Measurements from ENCODE around the gene GALNT18.
A peak's percentile ranks its signal among the peaks of the same experiment; 100 is the strongest.
"Not testable (repeated sequence)": the region's sequence is repeated elsewhere in the genome, so short reads cannot be mapped to it uniquely, and the experiment has no call there.

The GALNT18 gene

GRCh38 chr11:11468954-11469353, 152.9 kb downstream of the GALNT18 start:
- Mint-ChIP-seq H3K4me3 (no peak overlapping the region), H3K27ac (no peak overlapping the region), H3K4me1 (no peaks in the 10 kb centered on the region), H3K27me3 (peaks cover 7% of the 10 kb centered on the region), H3K9me3 (no peaks in the 10 kb centered on the region)
- ATAC-seq, result no peak
- DNase-seq, result no peak

GRCh38 chr11:11467312-11467711, 154.5 kb downstream of the GALNT18 start:
- Mint-ChIP-seq H3K4me1 (no peaks in the 10 kb centered on the region), H3K4me3 (no peak overlapping the region), H3K9me3 (no peaks in the 10 kb centered on the region), H3K27me3 (peaks cover 7% of the 10 kb centered on the region), H3K27ac (no peak overlapping the region)
- ATAC-seq (no peak), DNase-seq (no peak)

GRCh38 chr11:11464555-11464954, 157.2 kb downstream of the GALNT18 start:
- no peak overlapping the region for H3K27ac Mint-ChIP-seq
- no peak for ATAC-seq
- no peak overlapping the region for H3K4me3 Mint-ChIP-seq
- DNase-seq, result no peak
- no peaks in the 10 kb centered on the region for H3K27me3 Mint-ChIP-seq
- no peaks in the 10 kb centered on the region for H3K9me3 Mint-ChIP-seq
- no peaks in the 10 kb centered on the region for H3K4me1 Mint-ChIP-seq

- peak overlapping the region in 1 of 2 donors; percentile 10 for H3K27ac Mint-ChIP-seq
- H3K9me3 Mint-ChIP-seq, result no peaks in the 10 kb centered on the region
- H3K4me3 Mint-ChIP-seq, result no peak overlapping the region
- H3K27me3 Mint-ChIP-seq, result no peaks in the 10 kb centered on the region
- ATAC-seq (no peak), DNase-seq (no peak)
- H3K4me1 Mint-ChIP-seq, result no peaks in the 10 kb centered on the region
These were observed 158.4 kb downstream of the GALNT18 start for GRCh38 chr11:11463405-11463804.

GRCh38 chr11:11461473-11461872, 160.3 kb downstream of the GALNT18 start:
- Mint-ChIP-seq H3K4me3 (no peak overlapping the region), H3K9me3 (no peaks in the 10 kb centered on the region), H3K27ac (peak overlapping the region in 1 of 2 donors; percentile 76), H3K27me3 (no peaks in the 10 kb centered on the region), H3K4me1 (no peaks in the 10 kb centered on the region)
- ATAC-seq, result no peak
- DNase-seq, result no peak

- Mint-ChIP-seq H3K4me1 (no peaks in the 10 kb centered on the region), H3K27ac (no peak overlapping the region), H3K27me3 (no peaks in the 10 kb centered on the region), H3K9me3 (no peaks in the 10 kb centered on the region), H3K4me3 (no peak overlapping the region)
- ATAC-seq (no peak), DNase-seq (no peak)
These were observed 162.2 kb downstream of the GALNT18 start for GRCh38 chr11:11459578-11459977.

GRCh38 chr11:11458485-11458884, 163.3 kb downstream of the GALNT18 start:
- no peaks in the 10 kb centered on the region for H3K9me3 Mint-ChIP-seq
- ATAC-seq (no peak), DNase-seq (no peak)
- no peak overlapping the region for H3K27ac Mint-ChIP-seq
- no peak overlapping the region for H3K4me3 Mint-ChIP-seq
- H3K4me1 Mint-ChIP-seq, result no peaks in the 10 kb centered on the region
- H3K27me3 Mint-ChIP-seq, result no peaks in the 10 kb centered on the region

- no peak for ATAC-seq
- Mint-ChIP-seq H3K9me3 (no peaks in the 10 kb centered on the region), H3K27me3 (no peaks in the 10 kb centered on the region), H3K4me3 (no peak overlapping the region), H3K4me1 (no peaks in the 10 kb centered on the region), H3K27ac (no peak overlapping the region)
- no peak for DNase-seq
These were observed 163.8 kb downstream of the GALNT18 start for GRCh38 chr11:11458001-11458400.

GRCh38 chr11:11456866-11457265, 164.9 kb downstream of the GALNT18 start:
- Mint-ChIP-seq H3K27me3 (no peaks in the 10 kb centered on the region), H3K4me1 (no peaks in the 10 kb centered on the region), H3K4me3 (no peak overlapping the region), H3K9me3 (no peaks in the 10 kb centered on the region), H3K27ac (no peak overlapping the region)
- ATAC-seq (no peak), DNase-seq (no peak)

GRCh38 chr11:11454671-11455223, 167.1 kb downstream of the GALNT18 start:
- peak overlapping the region in 1 of 2 donors; percentile 37 for H3K27ac Mint-ChIP-seq
- ATAC-seq (no peak), DNase-seq (no peak)
- H3K27me3 Mint-ChIP-seq, result no peaks in the 10 kb centered on the region
- no peak overlapping the region for H3K4me3 Mint-ChIP-seq
- peaks cover 6% of the 10 kb centered on the region for H3K4me1 Mint-ChIP-seq
- no peaks in the 10 kb centered on the region for H3K9me3 Mint-ChIP-seq

GRCh38 chr11:11451501-11452005, 170.3 kb downstream of the GALNT18 start:
- Mint-ChIP-seq H3K4me3 (no peak overlapping the region), H3K27ac (peak overlapping the region in 1 of 2 donors; percentile 55), H3K9me3 (no peaks in the 10 kb centered on the region), H3K4me1 (peaks cover 13% of the 10 kb centered on the region), H3K27me3 (peaks cover 5% of the 10 kb centered on the region)
- DNase-seq (no peak), ATAC-seq (peak; percentile 35)

- ATAC-seq, result no peak
These were observed 171.0 kb downstream of the GALNT18 start for GRCh38 chr11:11450744-11451362.

GRCh38 chr11:11449327-11449726, 172.5 kb downstream of the GALNT18 start:
- peaks cover 8% of the 10 kb centered on the region for H3K27me3 Mint-ChIP-seq
- no peaks in the 10 kb centered on the region for H3K9me3 Mint-ChIP-seq
- H3K4me1 Mint-ChIP-seq, result peaks cover 13% of the 10 kb centered on the region

More at GRCh38 chr11:11450744-11451362, 171.0 kb downstream of the GALNT18 start:
- Mint-ChIP-seq H3K4me1 (peaks cover 13% of the 10 kb centered on the region), H3K9me3 (no peaks in the 10 kb centered on the region), H3K27me3 (peaks cover 8% of the 10 kb centered on the region), H3K4me3 (no peak overlapping the region), H3K27ac (no peak overlapping the region)
- no peak for DNase-seq

GRCh38 chr11:11448626-11449025, 173.2 kb downstream of the GALNT18 start:
- no peak overlapping the region for H3K4me3 Mint-ChIP-seq
- H3K27ac Mint-ChIP-seq, result no peak overlapping the region
- H3K27me3 Mint-ChIP-seq, result peaks cover 8% of the 10 kb centered on the region
- peaks cover 13% of the 10 kb centered on the region for H3K4me1 Mint-ChIP-seq
- ATAC-seq (no peak), DNase-seq (no peak)
- H3K9me3 Mint-ChIP-seq, result no peaks in the 10 kb centered on the region

More at GRCh38 chr11:11449327-11449726, 172.5 kb downstream of the GALNT18 start:
- Mint-ChIP-seq H3K27ac (peak overlapping the region in 1 of 2 donors; percentile 81), H3K4me3 (no peak overlapping the region)
- ATAC-seq, result no peak
- no peak for DNase-seq

GRCh38 chr11:11447601-11448000, 174.2 kb downstream of the GALNT18 start:
- not testable (repeated sequence) for ATAC-seq, H3K27me3 Mint-ChIP-seq, DNase-seq, H3K4me3 Mint-ChIP-seq, H3K27ac Mint-ChIP-seq, H3K9me3 Mint-ChIP-seq
- peaks cover 13% of the 10 kb centered on the region for H3K4me1 Mint-ChIP-seq

GRCh38 chr11:11446967-11447366, 174.8 kb downstream of the GALNT18 start:
- Mint-ChIP-seq H3K27ac (peak overlapping the region in 1 of 2 donors; percentile 15), H3K9me3 (no peaks in the 10 kb centered on the region), H3K4me3 (no peak overlapping the region), H3K4me1 (peaks cover 13% of the 10 kb centered on the region), H3K27me3 (peaks cover 8% of the 10 kb centered on the region)
- no peak for DNase-seq
- ATAC-seq, result no peak
